IMR-90 (cell line): Measurements from ENCODE around the gene RRM1. TPM values are rescaled to one million over a fixed set of nuclear protein-coding genes. Genes with fewer than 3 reads are reported as not detected.

Experiments used
- ATAC-seq: fragments of 200-7000 bp; cut with Tn5 transposase; 2 replicates; pipeline ENCODE4 v1.9.1; 2020; ENCODE audit warnings: low read depth, mild to moderate bottlenecking, moderate library complexity
- BruUV-seq: library from RNA; stranded (reverse); fragments of 400-500 nt; replicated peaks from 2 replicates; lab custom pipeline; 2021; lab: Mats Ljungman, UMichigan
- CTCF ChIA-PET: fragments of 300-600 bp; formaldehyde crosslinking; extraction: SDS; loops from one replicate; lab custom pipeline; 2021; ENCODE audit warnings: antibody characterized with exemption; lab: Yijun Ruan, JAX
- POLR2A ChIA-PET: fragments of 300-600 bp; sonication (Branson Sonifier 250); formaldehyde crosslinking; loops from one replicate; lab custom pipeline; 2022; ENCODE audit warnings: antibody characterized with exemption; ENCODE audit not compliant: unreplicated experiment; lab: Charles Lee
- DNase-seq: peaks from one replicate; pipeline ENCODE4 v3.0.0; 2013
- H2AFZ ChIP-seq: replicated peaks from 2 replicates; pipeline ENCODE3; 2013; ENCODE audit warnings: low read length, mild to moderate bottlenecking; ENCODE audit not compliant: poor library complexity
- H2AK5ac ChIP-seq: 2 replicates; pipeline ENCODE4 v1.6.1; 2013; ENCODE audit warnings: low read depth, low read length, inconsistent platforms
- H2AK9ac ChIP-seq: replicated peaks from 2 replicates; pipeline ENCODE3; 2013; ENCODE audit warnings: mild to moderate bottlenecking, low read depth, low read length, moderate library complexity; ENCODE audit not compliant: poor library complexity
- H2BK120ac ChIP-seq: 2 replicates; pipeline ENCODE4 v1.6.1; 2013; ENCODE audit warnings: low read depth, low read length, inconsistent platforms
- H2BK15ac ChIP-seq: 3 replicates; pipeline ENCODE4 v1.6.1; 2013; ENCODE audit warnings: low read depth, low read length, inconsistent platforms
- H2BK20ac ChIP-seq: 2 replicates; pipeline ENCODE4 v1.6.1; 2013; ENCODE audit warnings: low read depth, mild to moderate bottlenecking, inconsistent platforms, low read length, moderate library complexity
- H2BK5ac ChIP-seq: 2 replicates; pipeline ENCODE4 v1.6.1; 2013; ENCODE audit warnings: mild to moderate bottlenecking, low read depth, low read length, inconsistent platforms; ENCODE audit not compliant: poor library complexity, severe bottlenecking
- H3K14ac ChIP-seq: replicated peaks from 2 replicates; pipeline ENCODE4 v1.6.1; 2013; ENCODE audit warnings: low read depth, low read length, inconsistent platforms
- H3K18ac ChIP-seq: 2 replicates; pipeline ENCODE4 v1.6.1; 2013; ENCODE audit warnings: low read depth, low read length, control low read depth
- H3K23ac ChIP-seq: 2 replicates; pipeline ENCODE4 v1.6.1; 2013; ENCODE audit warnings: low read depth, low read length, inconsistent platforms
- H3K27ac ChIP-seq: 2 replicates; pipeline ENCODE4 v1.5.1; 2013; ENCODE audit warnings: mild to moderate bottlenecking, control low read depth, low read length; ENCODE audit not compliant: insufficient read depth
- H3K27me3 ChIP-seq: 2 replicates; pipeline ENCODE4 v1.6.1; 2013; ENCODE audit warnings: low read length; ENCODE audit not compliant: control insufficient read depth, insufficient read depth
- H3K36me3 ChIP-seq: 2 replicates; pipeline ENCODE4 v1.6.1; 2013; ENCODE audit warnings: low read length, mixed read lengths; ENCODE audit not compliant: control insufficient read depth, insufficient read depth
- H3K4ac ChIP-seq: 2 replicates; pipeline ENCODE4 v1.6.1; 2013; ENCODE audit warnings: low read depth, low read length, inconsistent platforms
- H3K4me1 ChIP-seq: 2 replicates; pipeline ENCODE4 v1.6.1; 2013; ENCODE audit warnings: low read length, mixed read lengths; ENCODE audit not compliant: control insufficient read depth, insufficient read depth
- H3K4me2 ChIP-seq: 2 replicates; pipeline ENCODE4 v1.6.1; 2013; ENCODE audit warnings: low read depth, mild to moderate bottlenecking, control low read depth, low read length, moderate library complexity
- H3K4me3 ChIP-seq: 2 replicates; pipeline ENCODE4 v1.5.1; 2013; ENCODE audit warnings: low read depth, mild to moderate bottlenecking, control low read depth, low read length, moderate library complexity; ENCODE audit not compliant: insufficient read depth
- H3K56ac ChIP-seq: 2 replicates; pipeline ENCODE4 v1.6.1; 2013; ENCODE audit warnings: low read length, inconsistent platforms; ENCODE audit not compliant: insufficient read depth; ENCODE audit errors: extremely low read depth
- H3K79me1 ChIP-seq, 2 experiments: 2 replicates each; pipeline ENCODE4 v1.6.1; 2013; ENCODE audit warnings: low read length in 2 of 2, inconsistent platforms in 1 of 2, low read depth in 1 of 2
- H3K9ac ChIP-seq: 2 replicates; pipeline ENCODE4 v1.6.1; 2013; ENCODE audit warnings: low read depth, low read length, control low read depth
- H3K9me1 ChIP-seq: 2 replicates; pipeline ENCODE4 v1.6.1; 2013; ENCODE audit warnings: low read length, inconsistent platforms; ENCODE audit not compliant: insufficient read depth
- H3K9me3 ChIP-seq: 2 replicates; pipeline ENCODE4 v1.6.1; 2013; ENCODE audit warnings: low read length; ENCODE audit not compliant: control insufficient read depth, insufficient read depth
- H4K20me1 ChIP-seq: 2 replicates; pipeline ENCODE4 v1.6.1; 2013; ENCODE audit warnings: low read length, inconsistent platforms; ENCODE audit not compliant: insufficient read depth
- H4K5ac ChIP-seq: 2 replicates; pipeline ENCODE4 v1.6.1; 2013; ENCODE audit warnings: mild to moderate bottlenecking, low read depth, low read length, control low read depth
- H4K8ac ChIP-seq, 2 experiments: 2 replicates each; pipeline ENCODE4 v1.6.1; 2013; ENCODE audit warnings: low read depth in 2 of 2, low read length in 2 of 2, control low read depth in 1 of 2, inconsistent platforms in 1 of 2
- H4K91ac ChIP-seq: 2 replicates; pipeline ENCODE4 v1.6.1; 2013; ENCODE audit warnings: low read depth, low read length, inconsistent platforms; ENCODE audit not compliant: insufficient read depth
- BHLHE40 ChIP-seq: fragments of 150-350 bp; IDR thresholded peaks from 2 replicates; pipeline ENCODE4 v1.6.1; 2016; ENCODE audit warnings: mild to moderate bottlenecking, low read depth, low read length
- CEBPB ChIP-seq: IDR thresholded peaks from 2 replicates; pipeline ENCODE4 v1.6.1; 2012; ENCODE audit warnings: low read depth, low read length, improper control_type of control experiment
- CHD1 ChIP-seq: IDR thresholded peaks from 2 replicates; pipeline ENCODE4 v1.6.1; 2012; ENCODE audit warnings: low read depth, low read length, improper control_type of control experiment
- CTCF ChIP-seq: conservative IDR thresholded peaks from 2 replicates; pipeline ENCODE4 v1.5.1; 2012; ENCODE audit warnings: mild to moderate bottlenecking, low read depth, low read length, improper control_type of control experiment
- ELK1 ChIP-seq: fragments of 150-350 bp; IDR thresholded peaks from 2 replicates; pipeline ENCODE4 v1.6.1; 2016; ENCODE audit warnings: low read depth, mild to moderate bottlenecking, low read length, moderate library complexity, borderline replicate concordance
- FOS ChIP-seq: fragments of 150-350 bp; IDR thresholded peaks from 2 replicates; pipeline ENCODE4 v1.6.1; 2016; ENCODE audit warnings: low read depth, low read length
- MAFK ChIP-seq: IDR thresholded peaks from 2 replicates; pipeline ENCODE4 v1.6.1; 2012; ENCODE audit warnings: low read depth, low read length, improper control_type of control experiment
- MAZ ChIP-seq: IDR thresholded peaks from 2 replicates; pipeline ENCODE4 v1.6.1; 2012; ENCODE audit warnings: low read depth, mild to moderate bottlenecking, low read length, improper control_type of control experiment, moderate library complexity, borderline replicate concordance
- MXI1 ChIP-seq: IDR thresholded peaks from 2 replicates; pipeline ENCODE4 v1.6.1; 2012; ENCODE audit warnings: low read depth, mild to moderate bottlenecking, low read length, moderate library complexity, borderline replicate concordance
- NFE2L2 ChIP-seq: fragments of 150-350 bp; IDR thresholded peaks from 2 replicates; pipeline ENCODE4 v1.6.1; 2016; ENCODE audit warnings: low read depth, mild to moderate bottlenecking, low read length
- POLR2A ChIP-seq: IDR thresholded peaks from 2 replicates; pipeline ENCODE4 v1.6.1; 2012; ENCODE audit warnings: mild to moderate bottlenecking, low read depth, low read length
- RAD21 ChIP-seq: IDR thresholded peaks from 2 replicates; pipeline ENCODE4 v1.6.1; 2012; ENCODE audit warnings: low read length, improper control_type of control experiment
- RCOR1 ChIP-seq: IDR thresholded peaks from 2 replicates; pipeline ENCODE4 v1.6.1; 2012; ENCODE audit warnings: mild to moderate bottlenecking, low read length, improper control_type of control experiment; ENCODE audit not compliant: insufficient replicate concordance
- RFX5 ChIP-seq: IDR thresholded peaks from 2 replicates; pipeline ENCODE4 v1.8.0; 2012; ENCODE audit warnings: low read depth, mild to moderate bottlenecking, low read length, moderate library complexity
- SMC3 ChIP-seq: fragments of 150-350 bp; IDR thresholded peaks from 2 replicates; pipeline ENCODE4 v1.6.1; 2016; ENCODE audit warnings: low read depth, mild to moderate bottlenecking, antibody characterized with exemption, low read length, moderate library complexity
- USF2 ChIP-seq: fragments of 150-350 bp; IDR thresholded peaks from 2 replicates; pipeline ENCODE4 v1.6.1; 2017; ENCODE audit warnings: mild to moderate bottlenecking, antibody characterized with exemption, low read length, low read depth
- WGBS, 2 experiments: methylation state at CpG; one replicate each; pipeline versions ENCODE4 v1.1.5 to v1.1.7; 2013; ENCODE audit warnings: missing lambda C conversion rate in 2 of 2; ENCODE audit not compliant: insufficient read length in 1 of 2; ENCODE audit errors: extremely low coverage in 2 of 2; 5-methylcytosine and 5-hydroxymethylcytosine counted together
- dilution Hi-C: fragments of 300-500 bp; cut with HindIII; formaldehyde crosslinking; loops from one replicate; pipeline ENCODE4 v1.14.3; 2018; ENCODE audit warnings: low sequenced_read_pairs; ENCODE audit not compliant: unreplicated experiment
- in situ Hi-C: fragments of 300-500 bp; cut with MboI; formaldehyde crosslinking; loops from 3 replicates; pipeline ENCODE4 v1.14.3; 2019; ENCODE audit warnings: low sequenced_read_pairs, inconsistent platforms, mixed read lengths
- intact Hi-C: fragments of 100-400 bp; cut with micrococcal nuclease; formaldehyde crosslinking; loops from 2 replicates; pipeline ENCODE4 v1.10.0; 2022
- polyA plus RNA-seq, 3 experiments: library from polyadenylated mRNA; depleted of rRNA; stranded (reverse); fragments of >200 nt; gene quantifications; 2 replicates each; pipeline ENCODE4 v1.2.3, GENCODE V29; 2012; ENCODE audit warnings: low replicate concordance in 1 of 3
- total RNA-seq: library from RNA; depleted of rRNA; stranded (reverse); fragments of >200 nt; gene quantifications from 2 replicates; pipeline ENCODE4 v1.2.3, GENCODE V29; 2012

RRM1 gene
- total and polyA plus RNA-seq, 2 of the 4 experiments (the other 2 are of a cell fraction): 55.1 to 183 TPM

GRCh38 chr11:4063348-4063747 lies 31.3 kb upstream of the RRM1 start:
- ATAC-seq (peak; percentile 46), DNase-seq (peak; percentile 38)
- dilution Hi-C loops: no loop called here
- in situ Hi-C loops: no loop called here
- Histone ChIP-seq H4K20me1 (no peaks in the 10 kb centered on the region), H3K9me3 (no peaks in the 10 kb centered on the region), H4K8ac (no peak overlapping the region), H3K23ac (no peak overlapping the region), H3K27ac (no peak overlapping the region), H3K4me1 (no peaks in the 10 kb centered on the region; the same call in 1 of the 2 replicates), H4K5ac (no peak overlapping the region), H3K4me2 (no peak overlapping the region; the same call in 1 of the 2 replicates), H4K91ac (no peak overlapping the region), H3K27me3 (no peaks in the 10 kb centered on the region), H2BK120ac (no peak overlapping the region), H3K9ac (no peak overlapping the region), H2AK9ac (no peak overlapping the region), H3K36me3 (peaks cover 8% of the 10 kb centered on the region), H3K4ac (no peak overlapping the region), H2BK20ac (no peak overlapping the region), H2AK5ac (no peak overlapping the region), H2BK5ac (no peak overlapping the region), H3K18ac (no peak overlapping the region), H3K9me1 (peaks cover 7% of the 10 kb centered on the region), H3K56ac (no peak overlapping the region), H2AFZ (no peak overlapping the region), H3K79me1 (no peaks in the 10 kb centered on the region), H3K4me3 (no peak overlapping the region), H3K14ac (no peak overlapping the region), H2BK15ac (no peak overlapping the region)
- ChIA-PET CTCF (interaction anchor here (1.4 to 3.0 kb wide), 3 partner anchors 10 to 222 kb away, joined by 4 to 8 read pairs (median 6); partner anchors contain the start of gene STIM1), POLR2A (no interaction called here)
- WGBS, 2 experiments: no CpG with 5 or more reads among the region's 3 CpGs
- intact Hi-C loops: no loop called here
- TF ChIP-seq MAFK (no peak), ELK1 (no peak), MAZ (no peak), CEBPB (no peak), BHLHE40 (no peak), NFE2L2 (no peak), RCOR1 (no peak), RFX5 (no peak), CTCF (no peak), RAD21 (no peak), POLR2A (no peak), FOS (no peak), USF2 (no peak), MXI1 (no peak), SMC3 (no peak), CHD1 (no peak)
- no TSS peak for BruUV-seq
